ENCODE results near the gene EIF4EBP3. TPM values are rescaled to one million over a fixed set of nuclear protein-coding genes. Genes with fewer than 3 reads are reported as not detected.
A peak's percentile ranks its signal among the peaks of the same experiment; 100 is the strongest.

The EIF4EBP3 gene
- total RNA-seq = 10 to 100 TPM; 24.5 to 27.3 TPM
- polyA plus RNA-seq = 10 to 100 TPM; 50.4 to 79.6 (median 71.5) TPM
- total RNA-seq = 0 to 1.5 (median 0.28) reads per million in 6 experiments

DNA sequence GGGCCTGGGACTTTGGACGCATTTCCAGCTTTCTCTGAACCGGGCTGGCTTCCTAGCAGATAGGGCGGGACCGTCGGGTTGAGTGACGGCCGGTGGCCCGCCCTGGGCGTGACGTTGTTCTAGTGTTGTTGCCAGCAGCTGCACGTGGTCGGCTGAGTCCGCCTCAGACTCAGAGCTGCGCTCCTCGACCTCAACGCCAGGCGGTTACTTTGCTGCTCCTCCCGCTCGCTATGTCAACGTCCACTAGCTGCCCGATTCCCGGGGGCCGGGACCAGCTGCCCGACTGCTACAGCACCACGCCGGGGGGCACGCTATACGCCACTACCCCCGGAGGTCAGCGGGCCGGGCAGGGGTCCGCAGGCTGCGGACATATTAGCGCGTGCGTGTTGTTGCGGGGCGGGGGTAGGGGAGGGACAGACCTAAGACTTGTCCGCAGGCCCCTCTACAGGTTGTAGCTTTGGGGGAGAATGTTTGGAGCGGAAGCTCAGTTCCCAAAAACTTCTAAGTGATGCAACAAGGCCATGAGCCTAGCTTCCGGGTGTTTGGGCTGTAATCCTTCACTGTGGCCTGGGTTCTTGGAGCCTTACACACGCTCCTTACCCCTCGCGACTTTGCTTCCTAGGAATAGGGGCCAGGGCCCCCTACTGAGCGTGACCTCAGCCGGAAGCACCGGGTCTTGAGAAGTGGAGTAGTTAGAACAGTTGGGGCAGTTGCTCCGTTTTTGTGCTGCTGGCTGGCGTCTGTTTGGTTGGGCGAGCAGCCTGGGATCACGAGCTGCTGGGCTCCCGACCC lies at the start of gene EIF4EBP3:
TSS of gene EIF4EBP3 (plus strand) at position 155 of the 792 bp plus-strand sequence. CDS start at position 231, 76 bp downstream.
- POLR2A ChIA-PET = interaction anchor here (0.9 to 5.3 kb wide), 23 partner anchors 10 to 773 kb away, joined by 3 to 61 read pairs (median 6); partner anchors contain the start of genes ANKHD1, APBB3, CD14 and HARS1
- Mint-ChIP-seq H3K27ac (peak within 1 kb of the TSS; percentile 94 to 99 (median 98)), H3K4me1 (peaks cover 13 to 36% (median 35%) of the 10 kb centered on the region in 4 donors), H3K36me3 (peaks cover 0 to 40% (median 3%) of the 10 kb centered on the region in 3 donors), H3K9me3 (no peaks in the 10 kb centered on the region), H3K4me3 (peak within 1 kb of the TSS; percentile 81 to 96 (median 93)), H3K27me3 (no peaks in the 10 kb centered on the region)
- peak; percentile 92 to 95 for ATAC-seq
- DNase-seq = peak; percentile 80 to 92 (median 87)

DNA sequence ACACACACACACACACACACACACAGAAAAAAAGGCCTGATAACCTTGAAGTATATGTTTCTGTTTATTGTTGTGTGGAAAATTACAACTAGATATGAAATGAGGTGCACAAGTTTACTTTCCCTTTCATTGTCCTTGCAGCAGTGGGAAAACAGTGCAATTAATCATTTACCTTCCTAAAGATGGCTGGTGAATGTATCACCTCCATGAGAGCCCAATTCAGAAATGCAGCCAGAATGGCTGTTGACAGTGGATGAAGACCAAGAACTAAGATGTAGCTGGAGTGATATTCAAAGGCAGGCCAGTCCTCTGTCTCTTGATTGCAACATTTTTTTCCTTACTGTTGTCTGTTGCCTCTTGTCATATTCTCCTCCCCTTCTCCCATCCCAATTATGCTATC lies 49.6 kb upstream of the EIF4EBP3 start:
- ATAC-seq (no peak), DNase-seq (no peak)
- H3K4me3 Mint-ChIP-seq = no peak overlapping the region
- no peaks in the 10 kb centered on the region for H3K9me3 Mint-ChIP-seq
- H3K27me3 Mint-ChIP-seq = no peaks in the 10 kb centered on the region
- peak overlapping the region in 4 of 10 donors; percentile 5 to 65 (median 17) for H3K27ac Mint-ChIP-seq
- peaks cover 8 to 53% (median 9%) of the 10 kb centered on the region in 3 donors for H3K36me3 Mint-ChIP-seq
- POLR2A ChIA-PET = no interaction called here
- peaks cover 5 to 17% (median 10%) of the 10 kb centered on the region in 4 donors for H3K4me1 Mint-ChIP-seq

DNA sequence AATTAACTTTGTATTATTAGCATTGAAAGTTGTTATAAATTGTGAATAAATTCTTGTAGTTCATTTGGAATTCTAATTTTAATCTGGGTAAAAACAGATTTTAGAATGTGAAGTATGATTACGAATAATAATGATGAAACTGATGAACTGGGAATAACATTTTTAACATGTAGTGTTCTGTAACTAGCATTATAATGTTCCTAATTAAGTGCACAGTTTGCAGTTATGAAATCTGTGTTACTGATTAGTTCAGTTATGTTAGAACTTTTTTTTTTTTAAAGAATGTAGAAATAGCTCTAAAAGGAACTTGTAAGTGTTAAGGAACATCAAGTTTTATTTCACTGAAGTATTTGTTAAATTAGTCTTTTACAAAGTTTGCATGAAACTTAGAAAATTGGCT lies 48.9 kb upstream of the EIF4EBP3 start:
- POLR2A ChIA-PET = no interaction called here
- no peaks in the 10 kb centered on the region for H3K9me3 Mint-ChIP-seq
- H3K4me1 Mint-ChIP-seq = peaks cover 5 to 15% (median 10%) of the 10 kb centered on the region in 4 donors
- no peak for DNase-seq
- H3K4me3 Mint-ChIP-seq = no peak overlapping the region
- H3K27me3 Mint-ChIP-seq = no peaks in the 10 kb centered on the region
- no peak for ATAC-seq
- peak overlapping the region in 1 of 10 donors; percentile 9 for H3K27ac Mint-ChIP-seq
- peaks cover 8 to 47% (median 9%) of the 10 kb centered on the region in 3 donors for H3K36me3 Mint-ChIP-seq

DNA sequence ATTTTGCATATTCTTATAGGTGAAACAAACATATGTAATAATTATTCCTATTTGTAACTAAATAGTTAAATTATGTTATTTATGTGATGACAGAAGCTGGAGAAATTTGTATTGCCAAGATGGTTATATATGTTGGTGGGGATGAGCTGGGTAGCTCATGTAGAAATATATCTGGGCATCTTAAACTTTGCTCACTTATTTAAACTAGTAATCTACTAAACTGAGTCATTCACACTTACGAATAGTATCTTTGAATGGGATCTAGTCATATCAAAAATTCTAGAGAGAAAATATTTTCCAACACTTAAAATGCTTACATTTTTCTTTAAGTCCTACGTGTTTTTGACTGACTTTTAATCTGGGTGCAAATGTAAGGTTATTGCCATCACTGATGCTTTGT lies 44.6 kb upstream of the EIF4EBP3 start:
- H3K9me3 Mint-ChIP-seq = no peaks in the 10 kb centered on the region
- H3K36me3 Mint-ChIP-seq = peaks cover 0 to 56% (median 8%) of the 10 kb centered on the region in 3 donors
- POLR2A ChIA-PET = no interaction called here
- ATAC-seq (no peak), DNase-seq (no peak)
- peaks cover 2 to 6% (median 6%) of the 10 kb centered on the region in 4 donors for H3K4me1 Mint-ChIP-seq
- no peak overlapping the region for H3K4me3 Mint-ChIP-seq
- no peak overlapping the region for H3K27ac Mint-ChIP-seq
- H3K27me3 Mint-ChIP-seq = no peaks in the 10 kb centered on the region

DNA sequence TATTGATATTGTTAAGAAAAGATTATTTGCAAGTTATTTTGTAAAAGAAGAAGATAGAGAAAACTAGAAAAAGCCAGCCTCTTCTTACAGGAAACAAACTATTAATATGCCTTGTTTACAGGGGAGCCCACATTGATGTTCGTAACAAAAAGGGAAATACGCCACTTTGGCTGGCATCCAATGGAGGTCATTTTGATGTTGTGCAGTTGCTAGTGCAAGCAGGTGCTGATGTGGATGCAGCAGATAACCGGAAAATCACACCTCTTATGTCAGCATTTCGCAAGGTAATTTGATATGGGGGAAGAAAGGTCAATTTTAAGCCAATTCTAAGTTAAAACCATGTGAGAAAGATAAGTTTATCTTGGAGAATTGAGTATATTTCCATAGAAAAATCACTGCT lies 37.6 kb upstream of the EIF4EBP3 start:
- POLR2A ChIA-PET = no interaction called here
- Mint-ChIP-seq H3K27ac (no peak overlapping the region), H3K27me3 (no peaks in the 10 kb centered on the region), H3K36me3 (peaks cover 5 to 93% (median 26%) of the 10 kb centered on the region in 3 donors), H3K4me1 (peaks cover 0 to 3% (median 0%) of the 10 kb centered on the region in 4 donors), H3K4me3 (no peak overlapping the region), H3K9me3 (no peaks in the 10 kb centered on the region)
- ATAC-seq = no peak
- no peak for DNase-seq

DNA sequence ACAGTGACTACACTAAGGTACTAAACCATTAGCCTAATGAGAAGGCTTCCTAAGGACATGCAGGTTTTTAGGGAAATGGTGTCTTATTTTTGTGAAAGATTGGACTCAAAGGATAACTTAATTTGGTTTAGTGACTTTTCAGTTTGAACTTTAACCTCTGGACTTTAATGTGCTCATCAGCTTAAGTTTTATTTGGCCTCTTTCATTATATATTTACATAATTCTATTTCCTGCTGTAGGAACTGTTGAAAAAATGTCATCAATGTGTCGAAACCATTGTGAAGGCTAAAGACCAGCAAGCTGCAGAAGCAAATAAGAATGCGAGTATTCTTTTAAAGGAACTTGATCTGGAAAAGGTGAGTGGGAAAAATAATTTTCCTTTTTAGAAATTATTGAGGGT lies 34.3 kb upstream of the EIF4EBP3 start:
- Mint-ChIP-seq H3K27me3 (no peaks in the 10 kb centered on the region), H3K9me3 (no peaks in the 10 kb centered on the region), H3K4me1 (peaks cover 0 to 1% (median 0%) of the 10 kb centered on the region in 4 donors), H3K36me3 (peaks cover 5 to 75% (median 33%) of the 10 kb centered on the region in 3 donors), H3K4me3 (no peak overlapping the region), H3K27ac (no peak overlapping the region)
- ATAC-seq (no peak), DNase-seq (no peak)
- POLR2A ChIA-PET = no interaction called here

DNA sequence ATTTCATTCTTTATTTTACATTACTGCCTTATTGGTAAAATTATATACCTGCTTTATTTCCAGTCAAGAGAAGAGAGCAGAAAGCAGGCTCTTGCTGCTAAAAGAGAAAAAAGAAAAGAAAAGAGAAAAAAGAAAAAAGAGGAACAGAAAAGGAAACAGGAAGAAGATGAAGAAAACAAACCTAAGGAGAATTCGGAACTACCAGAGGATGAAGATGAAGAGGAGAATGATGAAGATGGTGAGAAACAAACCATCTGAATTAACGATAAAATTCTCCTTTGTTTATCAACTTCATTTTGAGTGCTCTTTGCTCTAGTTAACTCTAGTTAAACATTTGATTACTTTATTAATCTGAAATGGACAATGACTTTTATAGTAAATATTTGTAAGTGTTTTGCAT lies 23.5 kb upstream of the EIF4EBP3 start:
- H3K9me3 Mint-ChIP-seq = no peaks in the 10 kb centered on the region
- DNase-seq (no peak), ATAC-seq (no peak)
- POLR2A ChIA-PET = no interaction called here
- H3K27me3 Mint-ChIP-seq = no peaks in the 10 kb centered on the region
- no peak overlapping the region for H3K4me3 Mint-ChIP-seq
- H3K36me3 Mint-ChIP-seq = peaks cover 0 to 65% (median 11%) of the 10 kb centered on the region in 3 donors
- peaks cover 0 to 4% (median 1%) of the 10 kb centered on the region in 4 donors for H3K4me1 Mint-ChIP-seq
- H3K27ac Mint-ChIP-seq = peak overlapping the region in 2 of 10 donors; percentile 4 to 46

DNA sequence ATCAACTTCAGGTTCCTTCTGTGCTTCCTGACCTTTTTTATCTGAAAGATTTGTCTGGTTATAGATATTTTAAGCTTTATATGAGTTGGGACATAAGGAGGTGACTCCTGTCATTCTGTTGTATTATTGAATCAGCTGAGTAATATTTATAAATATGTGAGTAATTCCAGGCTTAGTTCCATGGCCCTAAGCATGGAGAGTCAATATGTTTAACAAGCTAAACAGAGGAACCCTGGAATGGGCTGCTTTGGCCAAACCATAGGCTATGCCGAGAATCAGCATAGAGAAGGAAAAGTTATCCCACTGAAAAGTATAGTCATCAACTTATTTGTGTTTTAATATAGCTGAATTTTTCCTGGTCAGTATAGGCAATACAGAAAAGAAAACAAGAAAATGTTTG lies 7.2 kb upstream of the EIF4EBP3 start:
- POLR2A ChIA-PET = no interaction called here
- no peaks in the 10 kb centered on the region for H3K27me3 Mint-ChIP-seq
- H3K9me3 Mint-ChIP-seq = no peaks in the 10 kb centered on the region
- DNase-seq (no peak), ATAC-seq (no peak)
- H3K27ac Mint-ChIP-seq = peak overlapping the region in 2 of 10 donors; percentile 8 to 40
- peaks cover 0 to 81% (median 20%) of the 10 kb centered on the region in 3 donors for H3K36me3 Mint-ChIP-seq
- H3K4me3 Mint-ChIP-seq = no peak overlapping the region
- no peaks in the 10 kb centered on the region for H3K4me1 Mint-ChIP-seq

DNA sequence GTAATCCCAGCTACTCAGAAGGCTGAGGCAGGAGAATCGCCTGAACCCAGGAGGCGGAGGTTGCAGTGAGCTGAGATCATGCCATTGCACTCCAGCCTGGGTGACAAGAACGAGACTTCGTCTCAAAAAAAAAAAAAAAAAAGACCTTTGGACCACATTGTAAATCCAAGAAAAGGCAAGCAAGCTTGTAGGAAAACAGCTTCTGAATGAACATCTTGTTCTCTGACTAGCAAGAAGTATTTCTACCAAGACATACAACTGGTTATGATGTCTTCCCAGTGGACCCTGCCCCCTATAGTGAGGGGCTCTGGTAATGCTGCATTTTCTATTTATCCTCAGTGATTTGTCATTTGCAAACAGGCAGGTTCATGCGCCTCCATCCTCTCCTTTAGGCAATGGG lies 4.5 kb upstream of the EIF4EBP3 start:
- ATAC-seq = no peak
- no peaks in the 10 kb centered on the region for H3K27me3 Mint-ChIP-seq
- no peak for DNase-seq
- POLR2A ChIA-PET = no interaction called here
- H3K27ac Mint-ChIP-seq = peak overlapping the region in 2 of 10 donors; percentile 55 to 57
- peaks cover 0 to 56% (median 15%) of the 10 kb centered on the region in 3 donors for H3K36me3 Mint-ChIP-seq
- no peak overlapping the region for H3K4me3 Mint-ChIP-seq
- no peaks in the 10 kb centered on the region for H3K9me3 Mint-ChIP-seq
- peaks cover under 1 to 13% (median 12%) of the 10 kb centered on the region in 4 donors for H3K4me1 Mint-ChIP-seq

DNA sequence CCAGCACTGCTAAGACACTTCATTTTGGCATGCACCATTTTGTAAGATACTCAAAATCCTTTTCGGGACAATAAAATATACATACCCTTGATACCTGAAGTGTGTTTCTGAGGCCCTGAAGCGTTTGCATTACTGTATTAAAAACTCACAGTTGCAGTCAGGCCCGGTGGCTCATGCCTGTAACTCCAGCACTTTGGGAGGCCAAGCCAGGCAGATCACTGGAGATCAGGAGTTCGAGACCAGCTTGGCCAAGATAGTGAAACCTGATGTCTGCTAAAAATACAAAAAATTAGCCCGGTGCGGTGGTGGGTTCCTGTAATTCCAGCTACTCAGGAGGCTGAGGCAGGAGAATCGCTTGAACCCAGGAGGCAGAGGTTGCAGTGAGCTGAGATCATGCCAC lies 2.5 kb upstream of the EIF4EBP3 start:
- Mint-ChIP-seq H3K4me1 (peaks cover 9 to 33% (median 29%) of the 10 kb centered on the region in 4 donors), H3K4me3 (no peak overlapping the region), H3K36me3 (peaks cover 0 to 43% (median 8%) of the 10 kb centered on the region in 3 donors), H3K27ac (peak overlapping the region in 7 of 10 donors; percentile 5 to 96 (median 42)), H3K9me3 (no peaks in the 10 kb centered on the region), H3K27me3 (no peaks in the 10 kb centered on the region)
- no peak for DNase-seq
- no peak for ATAC-seq
- POLR2A ChIA-PET = interaction anchor here (0.6 to 1.0 kb wide), 2 partner anchors 144 to 1107 kb away, joined by 3 read pairs; partner anchors contain the start of gene ANKHD1

DNA sequence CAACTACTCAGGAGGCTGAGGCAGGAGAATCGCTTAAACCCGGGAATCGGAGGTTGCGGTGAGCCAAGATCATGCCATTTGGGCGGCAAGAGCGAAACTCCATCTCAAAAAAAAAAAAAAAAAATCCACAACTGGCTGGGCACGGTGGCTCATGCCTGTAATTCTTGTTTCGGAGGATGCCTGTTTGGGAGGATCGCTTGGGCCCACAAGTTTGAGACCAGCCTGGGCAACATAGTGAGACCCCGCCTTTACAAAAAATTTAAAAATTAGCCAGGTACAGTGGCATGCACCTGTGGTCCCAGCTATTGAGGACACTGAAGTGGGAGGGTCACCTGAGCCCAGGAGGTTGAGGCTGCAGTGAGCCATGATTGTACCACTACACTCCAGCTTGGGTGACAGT lies 1.9 kb upstream of the EIF4EBP3 start:
- H3K4me1 Mint-ChIP-seq = peaks cover 10 to 35% (median 32%) of the 10 kb centered on the region in 4 donors
- H3K4me3 Mint-ChIP-seq = peak overlapping the region in 1 of 10 donors; percentile 29
- POLR2A ChIA-PET = interaction anchor here (3.0 to 5.3 kb wide), 2 partner anchors 17 to 144 kb away, joined by 21 to 61 read pairs; partner anchors contain the start of genes ANKHD1, APBB3 and SLC35A4
- peaks cover 0 to 43% (median 8%) of the 10 kb centered on the region in 3 donors for H3K36me3 Mint-ChIP-seq
- DNase-seq (no peak), ATAC-seq (no peak)
- peak overlapping the region in 8 of 10 donors; percentile 24 to 99 (median 98) for H3K27ac Mint-ChIP-seq
- no peaks in the 10 kb centered on the region for H3K27me3 Mint-ChIP-seq
- no peaks in the 10 kb centered on the region for H3K9me3 Mint-ChIP-seq

DNA sequence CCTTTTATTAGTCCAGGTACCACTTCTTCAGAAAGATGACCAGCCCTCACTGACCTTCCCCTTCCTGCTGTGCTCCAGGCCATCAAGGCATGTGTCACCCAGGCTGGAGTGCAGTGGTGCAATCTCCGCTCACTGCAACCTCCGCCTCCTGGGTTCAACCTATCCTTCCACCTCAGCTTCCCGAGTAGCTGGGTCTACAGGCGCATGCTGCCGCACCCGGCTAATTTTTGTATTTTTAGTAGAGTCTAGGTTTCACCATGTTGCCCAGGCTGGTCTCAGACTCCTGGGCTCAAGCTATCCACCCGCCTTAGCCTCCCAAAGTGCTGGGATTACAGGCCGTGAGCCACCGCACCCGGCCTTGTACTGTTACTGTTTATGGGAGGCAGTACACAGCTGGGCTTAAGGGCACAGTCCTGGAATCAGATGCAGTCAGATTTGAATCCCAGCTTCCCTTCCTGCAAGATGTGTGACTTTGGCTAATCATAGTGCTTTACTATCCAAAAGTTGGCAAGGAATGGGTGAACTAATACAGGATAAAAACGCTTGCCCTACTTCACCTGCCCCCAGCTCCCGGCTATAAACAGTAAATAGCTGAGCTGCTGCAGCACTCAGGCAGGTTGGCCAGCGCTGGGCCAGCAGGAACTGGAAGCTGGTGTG lies 483 bp upstream of the EIF4EBP3 start:
- DNase-seq (no peak), ATAC-seq (no peak)
- Mint-ChIP-seq H3K27me3 (no peaks in the 10 kb centered on the region), H3K27ac (peak overlapping the region; percentile 94 to 99 (median 98)), H3K9me3 (no peaks in the 10 kb centered on the region), H3K4me3 (peak overlapping the region; percentile 81 to 96 (median 93)), H3K4me1 (peaks cover 13 to 35% (median 35%) of the 10 kb centered on the region in 4 donors), H3K36me3 (peaks cover 0 to 43% (median 4%) of the 10 kb centered on the region in 3 donors)
- POLR2A ChIA-PET = interaction anchor here (0.9 to 5.3 kb wide), 17 partner anchors 11 to 773 kb away, joined by 3 to 61 read pairs (median 12); partner anchors contain the start of genes ANKHD1, APBB3, CD14 and IK

All from naive thymus-derived CD8-positive, alpha-beta T cell (primary cell).